IPS-18c (cell line): Measurements from ENCODE around the gene MUC20.
"Not testable (repeated sequence)": the region's sequence is repeated elsewhere in the genome, so short reads cannot be mapped to it uniquely, and the experiment has no call there.

Experiments used
- H3K4me3 ChIP-seq: 2 replicates; pipeline ENCODE4 v1.7.0; 2013; ENCODE audit warnings: low read depth, mild to moderate bottlenecking, low read length, moderate library complexity; ENCODE audit not compliant: insufficient read depth
- H3K9me3 ChIP-seq: one replicate; pipeline ENCODE4 v1.6.1; 2013; ENCODE audit warnings: mild to moderate bottlenecking, low read length, moderate library complexity; ENCODE audit not compliant: control insufficient read depth, insufficient read depth

Gene MUC20

DNA sequence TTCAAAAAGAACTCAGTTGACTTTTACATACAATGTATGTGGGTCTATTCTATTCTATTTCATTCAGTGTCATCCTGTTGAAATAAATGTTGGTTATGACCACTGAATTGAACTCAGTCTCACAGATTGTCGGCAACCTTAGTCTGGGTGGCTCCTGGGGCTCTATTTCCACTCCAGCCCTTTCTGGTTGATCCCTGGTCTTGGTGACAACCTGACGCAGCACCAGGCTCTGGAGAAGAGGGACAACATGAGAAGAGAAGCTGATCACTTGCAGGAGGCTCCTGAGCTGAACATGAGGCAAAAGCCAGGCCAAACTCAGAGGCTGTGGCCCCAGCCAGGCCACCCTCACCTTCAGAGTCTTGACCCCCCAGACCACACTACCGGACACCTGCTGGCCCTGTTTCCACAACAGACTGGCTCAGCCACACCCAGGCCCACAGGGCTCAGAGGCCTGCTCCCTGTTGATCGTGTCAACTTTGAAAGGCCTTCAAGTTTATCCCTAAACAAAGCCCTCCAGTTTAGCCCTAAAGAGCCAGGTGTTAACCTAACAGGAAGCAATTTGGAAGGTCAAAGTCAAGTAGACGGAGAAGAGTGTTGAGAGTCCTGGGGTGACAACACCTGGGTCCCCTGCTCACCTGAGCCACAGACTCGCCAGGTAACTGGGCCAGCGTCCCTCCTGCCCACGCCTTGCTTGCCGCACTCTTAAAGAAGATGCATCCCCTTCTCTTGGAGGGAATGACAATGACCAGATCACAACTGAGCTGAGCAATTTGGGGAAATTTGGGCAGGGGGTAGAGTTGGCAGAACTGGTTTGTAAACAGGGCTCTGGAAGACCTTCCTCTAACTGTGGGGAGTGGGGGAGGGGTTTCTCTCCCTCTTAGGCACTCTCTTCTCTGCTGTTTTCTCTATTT, 15.4 kb upstream of the MUC20 start:
- H3K9me3 ChIP-seq, result no peaks in the 10 kb centered on the region
- no peak overlapping the region for H3K4me3 ChIP-seq

DNA sequence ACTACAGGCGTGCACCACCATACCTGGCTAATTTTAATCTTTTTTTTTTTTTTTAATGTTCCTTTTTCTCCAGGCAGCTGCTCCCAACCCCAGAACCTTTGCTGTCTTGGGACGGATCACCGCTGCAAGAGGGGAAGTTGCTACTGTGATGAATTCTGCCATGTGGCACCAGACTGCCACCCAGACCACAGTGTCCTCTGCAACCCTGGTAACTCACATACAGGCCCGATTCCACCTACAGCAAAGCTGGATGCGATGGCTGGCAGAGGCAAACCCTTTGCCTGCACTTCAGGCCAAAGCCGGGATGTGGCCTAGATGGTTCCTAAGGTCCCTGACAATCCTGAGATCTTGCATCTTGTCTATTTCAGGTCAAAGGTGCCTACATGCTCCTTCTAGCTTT, 12.7 kb upstream of the MUC20 start:
- H3K4me3 ChIP-seq, result no peak overlapping the region
- no peaks in the 10 kb centered on the region for H3K9me3 ChIP-seq

- H3K9me3 ChIP-seq, result no peaks in the 10 kb centered on the region
- no peak overlapping the region for H3K4me3 ChIP-seq
These were observed 11.9 kb upstream of the MUC20 start for GRCh38 chr3:195708626-195709481.

DNA sequence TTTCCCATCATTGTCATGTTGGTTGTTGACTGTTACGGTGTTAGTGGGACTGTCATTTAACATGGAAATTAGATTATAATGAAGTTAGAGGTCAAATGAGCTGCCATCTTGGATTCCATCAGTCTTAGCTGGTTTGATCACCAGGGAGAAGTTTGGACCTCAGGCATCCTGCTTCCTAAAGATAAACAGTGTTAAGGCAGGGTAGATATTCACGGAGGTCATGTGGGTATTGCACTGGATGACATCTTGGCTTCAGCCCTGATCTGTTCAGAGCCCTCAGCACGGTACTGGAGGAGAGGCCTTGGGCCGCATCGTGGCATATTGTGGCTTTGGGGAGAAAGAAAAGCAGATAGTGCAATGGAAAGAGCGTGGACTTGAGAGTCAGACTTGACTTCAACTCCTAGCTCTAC, 11.1 kb upstream of the MUC20 start:
- Histone ChIP-seq H3K9me3 (no peaks in the 10 kb centered on the region), H3K4me3 (no peak overlapping the region)

- not testable (repeated sequence) for H3K9me3 ChIP-seq, H3K4me3 ChIP-seq
These were observed 10.5 kb upstream of the MUC20 start for GRCh38 chr3:195710126-195710905.

GRCh38 chr3:195711091-195711812, 9.5 kb upstream of the MUC20 start:
- H3K9me3 ChIP-seq, H3K4me3 ChIP-seq: not testable (repeated sequence)

DNA sequence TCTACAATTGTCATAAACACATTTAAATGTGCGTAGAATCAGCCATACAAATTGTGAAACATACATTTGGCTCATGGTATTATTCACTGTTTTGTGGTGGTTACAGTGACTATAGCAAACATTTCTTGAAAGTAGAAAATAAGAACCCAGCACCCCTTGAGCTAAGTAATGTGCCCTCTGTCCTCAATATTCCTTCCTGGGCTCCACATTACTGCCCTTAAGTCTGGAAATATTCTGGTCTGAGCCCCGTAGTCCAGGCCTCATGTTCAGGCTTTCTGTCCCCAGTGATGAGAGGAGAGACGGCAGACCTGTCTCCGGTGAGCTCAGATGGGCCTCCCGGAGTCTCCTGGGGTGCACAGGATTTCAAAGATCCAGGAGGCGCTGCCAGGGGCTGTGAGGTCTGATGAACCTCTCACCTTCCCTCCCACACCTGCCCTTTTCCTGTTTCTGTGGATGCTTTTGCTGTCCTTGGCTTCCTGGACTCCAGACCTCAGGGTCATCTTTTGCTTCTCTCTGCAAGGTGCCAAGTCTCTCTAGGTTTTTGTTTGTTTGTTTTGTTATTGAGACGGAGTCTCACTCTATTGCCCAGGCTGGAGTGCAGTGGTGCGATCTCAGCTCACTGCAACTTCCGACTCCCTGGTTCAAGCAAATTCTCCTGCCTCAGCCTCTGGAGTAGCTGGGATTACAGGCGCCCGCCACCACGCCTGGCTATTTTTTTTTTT, 8.8 kb upstream of the MUC20 start:
- H3K4me3 ChIP-seq, result no peak overlapping the region
- no peaks in the 10 kb centered on the region for H3K9me3 ChIP-seq

GRCh38 chr3:195712535-195712910, 8.3 kb upstream of the MUC20 start:
- not testable (repeated sequence) for H3K9me3 ChIP-seq

GRCh38 chr3:195713150-195713549, 7.6 kb upstream of the MUC20 start:
- H3K4me3 ChIP-seq, result not testable (repeated sequence)

More at GRCh38 chr3:195712535-195712910, 8.3 kb upstream of the MUC20 start:
- H3K4me3 ChIP-seq, result not testable (repeated sequence)

GRCh38 chr3:195714380-195715011, 6.3 kb upstream of the MUC20 start:
- Histone ChIP-seq H3K9me3 (no peaks in the 10 kb centered on the region), H3K4me3 (no peak overlapping the region)

More at GRCh38 chr3:195713150-195713549, 7.6 kb upstream of the MUC20 start:
- not testable (repeated sequence) for H3K9me3 ChIP-seq

GRCh38 chr3:195715134-195715533, 5.6 kb upstream of the MUC20 start:
- H3K9me3 ChIP-seq, result no peaks in the 10 kb centered on the region
- H3K4me3 ChIP-seq, result no peak overlapping the region

GRCh38 chr3:195715583-195716266, 5.1 kb upstream of the MUC20 start:
- Histone ChIP-seq H3K4me3 (no peak overlapping the region), H3K9me3 (no peaks in the 10 kb centered on the region)

- no peaks in the 10 kb centered on the region for H3K9me3 ChIP-seq
- H3K4me3 ChIP-seq, result no peak overlapping the region
These were observed 3.4 kb upstream of the MUC20 start for GRCh38 chr3:195717416-195717815.

GRCh38 chr3:195717852-195718476, 2.8 kb upstream of the MUC20 start:
- Histone ChIP-seq H3K4me3 (no peak overlapping the region), H3K9me3 (no peaks in the 10 kb centered on the region)

- Histone ChIP-seq H3K9me3 (no peaks in the 10 kb centered on the region), H3K4me3 (no peak overlapping the region)
These were observed 2.2 kb upstream of the MUC20 start for GRCh38 chr3:195718477-195718984.
